Memory B cell (primary cell): Measurements from ENCODE around the gene GNB5.

Experiments used
- ATAC-seq: fragments of 150-1000 bp; cut with Tn5 transposase; 2 replicates; pipeline ENCODE4 v1.10.0; 2021; ENCODE audit warnings: low read depth, mild to moderate bottlenecking, moderate library complexity
- DNase-seq, 2 donors: peaks; one replicate each; pipeline ENCODE4 v3.0.0; 2022; ENCODE audit warnings: low spot score in 2 of 2
- H3K27ac Mint-ChIP-seq: one replicate; pipeline ENCODE4 v1.8.0; 2022; ENCODE audit warnings: mild to moderate bottlenecking, moderate library complexity, mixed read lengths
- H3K27me3 Mint-ChIP-seq: one replicate; pipeline ENCODE4 v1.8.0; 2022; ENCODE audit warnings: mixed read lengths
- H3K36me3 Mint-ChIP-seq: one replicate; pipeline ENCODE4 v1.8.0; 2022; ENCODE audit warnings: mild to moderate bottlenecking, mixed read lengths
- H3K4me1 Mint-ChIP-seq: one replicate; pipeline ENCODE4 v1.8.0; 2022; ENCODE audit warnings: mixed read lengths
- H3K4me3 Mint-ChIP-seq: one replicate; pipeline ENCODE4 v1.8.0; 2022; ENCODE audit warnings: mild to moderate bottlenecking, moderate library complexity, mixed read lengths
- H3K9me3 Mint-ChIP-seq: one replicate; pipeline ENCODE4 v1.8.0; 2022; ENCODE audit warnings: mixed read lengths

Gene GNB5

DNA sequence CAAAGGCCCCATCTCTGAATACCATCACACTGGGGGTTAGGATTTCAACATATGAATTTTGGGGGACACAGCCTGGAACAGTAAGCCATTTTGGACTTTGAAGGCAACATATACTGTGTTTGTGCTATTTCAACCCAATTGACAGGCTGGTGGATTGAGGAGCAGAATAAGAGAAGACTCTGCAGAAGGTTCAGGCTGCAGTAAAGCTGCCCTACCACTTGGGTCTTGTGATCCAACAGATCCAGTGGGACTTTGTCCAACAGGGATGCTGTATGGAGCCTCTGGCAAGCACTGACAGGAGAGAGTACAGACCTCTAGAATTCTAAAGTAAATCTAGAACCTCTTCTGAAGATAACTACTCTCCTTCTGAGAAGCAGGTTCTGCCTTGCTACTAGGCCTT lies 77.5 kb downstream of the GNB5 start:
- H3K36me3 Mint-ChIP-seq: peaks cover under 1% of the 10 kb centered on the region
- no peak for DNase-seq
- peaks cover 2% of the 10 kb centered on the region for H3K27me3 Mint-ChIP-seq
- peak overlapping the region; percentile 47 for H3K4me3 Mint-ChIP-seq
- H3K27ac Mint-ChIP-seq: no peak overlapping the region
- no peak for ATAC-seq
- H3K4me1 Mint-ChIP-seq: peaks cover 17% of the 10 kb centered on the region
- H3K9me3 Mint-ChIP-seq: no peaks in the 10 kb centered on the region

DNA sequence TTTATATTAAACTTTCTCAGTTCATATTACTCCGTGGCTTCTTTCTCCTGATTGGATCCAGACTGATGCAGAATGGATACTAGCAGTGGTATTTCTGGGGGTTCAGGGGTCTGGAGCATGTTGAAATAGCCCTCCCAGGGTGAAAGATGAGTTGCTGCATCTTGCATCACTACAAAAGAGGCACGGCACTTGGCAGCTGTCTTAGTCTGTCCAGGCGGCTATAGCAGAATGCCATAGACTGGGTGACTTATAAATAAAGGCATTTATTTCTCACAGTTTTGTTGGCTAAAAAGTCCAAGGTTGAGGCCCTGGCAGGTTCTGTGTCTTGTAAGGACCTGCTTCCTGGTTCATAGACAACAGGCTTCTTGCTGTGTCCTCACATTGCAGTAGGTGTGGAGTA lies 78.0 kb downstream of the GNB5 start:
- no peak for DNase-seq
- peaks cover 19% of the 10 kb centered on the region for H3K4me1 Mint-ChIP-seq
- no peaks in the 10 kb centered on the region for H3K36me3 Mint-ChIP-seq
- peak overlapping the region; percentile 28 for H3K27ac Mint-ChIP-seq
- ATAC-seq: no peak
- peak overlapping the region; percentile 47 for H3K4me3 Mint-ChIP-seq
- no peaks in the 10 kb centered on the region for H3K9me3 Mint-ChIP-seq
- peaks cover 2% of the 10 kb centered on the region for H3K27me3 Mint-ChIP-seq

- Mint-ChIP-seq H3K27me3 (peaks cover 2% of the 10 kb centered on the region), H3K9me3 (no peaks in the 10 kb centered on the region), H3K36me3 (no peaks in the 10 kb centered on the region), H3K4me1 (peaks cover 17% of the 10 kb centered on the region), H3K27ac (peak overlapping the region; percentile 74), H3K4me3 (peak overlapping the region; percentile 84)
- peak; percentile 81 for ATAC-seq
- peak; percentile 44 to 54 for DNase-seq
Observed at GRCh38 chr15:52112203-52112750, 78.9 kb downstream of the GNB5 start.

DNA sequence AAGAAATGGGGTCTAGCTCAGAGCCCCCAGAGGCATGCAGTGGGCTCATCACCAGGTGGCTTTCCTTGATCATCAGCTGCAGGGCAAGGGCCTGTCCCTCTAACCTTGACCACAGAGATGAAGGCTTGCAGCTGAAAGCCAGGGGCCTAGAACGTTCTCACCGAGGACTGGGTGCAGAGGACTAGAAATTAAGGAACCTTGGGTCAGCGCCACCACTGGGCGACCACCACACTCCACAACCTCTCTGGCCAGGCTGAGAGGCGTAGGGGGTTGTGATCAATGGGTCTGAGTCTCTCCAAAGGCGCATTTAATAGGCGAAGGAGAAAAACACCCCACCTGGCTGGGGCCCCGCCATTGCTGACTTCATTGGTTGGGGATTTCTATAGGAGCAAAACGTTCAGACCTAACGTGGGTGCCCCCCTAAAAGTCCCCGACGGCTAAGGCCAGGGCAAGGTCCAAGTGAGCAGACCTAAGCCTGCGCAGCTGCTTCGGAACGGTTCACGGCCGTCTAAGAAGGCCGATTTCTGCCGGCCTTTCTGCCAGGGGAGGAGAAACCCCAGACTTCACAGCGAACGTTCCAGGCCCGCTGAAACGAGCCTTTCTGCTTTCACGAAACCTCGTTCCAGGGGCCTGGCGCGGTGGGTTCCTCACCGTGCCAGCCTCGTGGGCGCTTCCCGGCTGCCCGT lies 79.5 kb downstream of the GNB5 start:
- H3K27me3 Mint-ChIP-seq: peaks cover 2% of the 10 kb centered on the region
- H3K4me1 Mint-ChIP-seq: peaks cover 17% of the 10 kb centered on the region
- peak overlapping the region; percentile 84 for H3K4me3 Mint-ChIP-seq
- DNase-seq: no peak
- no peaks in the 10 kb centered on the region for H3K36me3 Mint-ChIP-seq
- ATAC-seq: peak; percentile 18
- H3K27ac Mint-ChIP-seq: peak overlapping the region; percentile 74
- no peaks in the 10 kb centered on the region for H3K9me3 Mint-ChIP-seq

GRCh38 chr15:52109559-52110451 lies 81.4 kb downstream of the GNB5 start:
- H3K27ac Mint-ChIP-seq: peak overlapping the region; percentile 26
- DNase-seq (no peak), ATAC-seq (peak; percentile 56)
- no peak overlapping the region for H3K4me3 Mint-ChIP-seq
- no peaks in the 10 kb centered on the region for H3K9me3 Mint-ChIP-seq
- peaks cover 2% of the 10 kb centered on the region for H3K27me3 Mint-ChIP-seq
- H3K4me1 Mint-ChIP-seq: peaks cover 19% of the 10 kb centered on the region
- H3K36me3 Mint-ChIP-seq: no peaks in the 10 kb centered on the region

GRCh38 chr15:52107238-52107637 lies 84.0 kb downstream of the GNB5 start:
- peaks cover 34% of the 10 kb centered on the region for H3K4me1 Mint-ChIP-seq
- H3K4me3 Mint-ChIP-seq: no peak overlapping the region
- H3K36me3 Mint-ChIP-seq: no peaks in the 10 kb centered on the region
- peaks cover 2% of the 10 kb centered on the region for H3K27me3 Mint-ChIP-seq
- DNase-seq (no peak), ATAC-seq (no peak)
- no peak overlapping the region for H3K27ac Mint-ChIP-seq
- no peaks in the 10 kb centered on the region for H3K9me3 Mint-ChIP-seq

GRCh38 chr15:52106641-52107040 lies 84.6 kb downstream of the GNB5 start:
- DNase-seq (no peak), ATAC-seq (no peak)
- H3K36me3 Mint-ChIP-seq: peaks cover 1% of the 10 kb centered on the region
- peaks cover 1% of the 10 kb centered on the region for H3K9me3 Mint-ChIP-seq
- H3K4me3 Mint-ChIP-seq: no peak overlapping the region
- peaks cover 2% of the 10 kb centered on the region for H3K27me3 Mint-ChIP-seq
- no peak overlapping the region for H3K27ac Mint-ChIP-seq
- H3K4me1 Mint-ChIP-seq: peaks cover 39% of the 10 kb centered on the region

DNA sequence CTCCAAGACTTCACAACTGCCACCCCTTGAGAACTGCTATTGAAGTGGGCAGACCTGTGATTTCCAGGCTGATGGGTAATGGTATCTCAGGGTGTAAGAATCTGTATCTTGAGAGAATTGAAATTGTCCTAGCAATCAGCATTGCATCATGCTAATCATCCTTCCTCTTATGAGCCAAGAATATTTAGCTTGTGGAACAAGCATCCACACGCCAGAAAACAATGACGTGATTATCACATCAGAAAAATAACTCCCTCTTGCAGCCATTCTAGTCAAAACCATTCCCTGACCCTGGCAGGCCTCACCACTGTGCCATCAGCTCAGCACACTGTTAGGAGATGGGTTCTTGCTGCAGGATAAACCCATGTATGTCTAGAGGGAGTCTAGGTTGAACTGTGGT lies 85.3 kb downstream of the GNB5 start:
- no peak overlapping the region for H3K4me3 Mint-ChIP-seq
- no peak for DNase-seq
- H3K27ac Mint-ChIP-seq: no peak overlapping the region
- H3K4me1 Mint-ChIP-seq: peaks cover 39% of the 10 kb centered on the region
- peaks cover 1% of the 10 kb centered on the region for H3K36me3 Mint-ChIP-seq
- ATAC-seq: no peak
- H3K9me3 Mint-ChIP-seq: peaks cover 1% of the 10 kb centered on the region
- peaks cover 2% of the 10 kb centered on the region for H3K27me3 Mint-ChIP-seq

DNA sequence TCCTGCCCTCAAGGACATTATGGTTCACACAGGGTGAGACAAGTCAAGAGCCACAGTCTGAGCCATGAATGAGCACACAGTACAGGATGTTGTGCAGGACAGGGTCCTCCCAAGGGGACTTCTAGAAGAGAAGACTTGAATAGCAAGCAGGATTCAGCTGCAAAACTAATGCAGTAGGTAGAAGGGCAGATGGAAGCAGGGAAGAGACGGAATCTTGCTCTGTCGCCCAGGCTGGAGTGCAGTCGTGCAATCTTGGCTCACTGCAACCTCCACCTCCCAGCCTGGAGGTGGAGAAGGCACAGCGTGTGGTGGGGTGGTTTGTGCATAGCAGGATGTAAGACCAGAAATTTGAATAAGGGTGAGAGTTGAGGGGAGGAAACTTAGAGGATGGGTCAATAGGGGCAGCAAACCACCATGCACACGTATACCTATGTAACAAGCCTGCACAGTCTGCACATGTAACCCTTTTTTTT lies 86.6 kb downstream of the GNB5 start:
- Mint-ChIP-seq H3K27ac (no peak overlapping the region), H3K4me1 (peaks cover 33% of the 10 kb centered on the region), H3K27me3 (peaks cover 2% of the 10 kb centered on the region), H3K9me3 (peaks cover 1% of the 10 kb centered on the region), H3K36me3 (peaks cover 1% of the 10 kb centered on the region), H3K4me3 (peak overlapping the region; percentile 43)
- DNase-seq (no peak), ATAC-seq (no peak)

DNA sequence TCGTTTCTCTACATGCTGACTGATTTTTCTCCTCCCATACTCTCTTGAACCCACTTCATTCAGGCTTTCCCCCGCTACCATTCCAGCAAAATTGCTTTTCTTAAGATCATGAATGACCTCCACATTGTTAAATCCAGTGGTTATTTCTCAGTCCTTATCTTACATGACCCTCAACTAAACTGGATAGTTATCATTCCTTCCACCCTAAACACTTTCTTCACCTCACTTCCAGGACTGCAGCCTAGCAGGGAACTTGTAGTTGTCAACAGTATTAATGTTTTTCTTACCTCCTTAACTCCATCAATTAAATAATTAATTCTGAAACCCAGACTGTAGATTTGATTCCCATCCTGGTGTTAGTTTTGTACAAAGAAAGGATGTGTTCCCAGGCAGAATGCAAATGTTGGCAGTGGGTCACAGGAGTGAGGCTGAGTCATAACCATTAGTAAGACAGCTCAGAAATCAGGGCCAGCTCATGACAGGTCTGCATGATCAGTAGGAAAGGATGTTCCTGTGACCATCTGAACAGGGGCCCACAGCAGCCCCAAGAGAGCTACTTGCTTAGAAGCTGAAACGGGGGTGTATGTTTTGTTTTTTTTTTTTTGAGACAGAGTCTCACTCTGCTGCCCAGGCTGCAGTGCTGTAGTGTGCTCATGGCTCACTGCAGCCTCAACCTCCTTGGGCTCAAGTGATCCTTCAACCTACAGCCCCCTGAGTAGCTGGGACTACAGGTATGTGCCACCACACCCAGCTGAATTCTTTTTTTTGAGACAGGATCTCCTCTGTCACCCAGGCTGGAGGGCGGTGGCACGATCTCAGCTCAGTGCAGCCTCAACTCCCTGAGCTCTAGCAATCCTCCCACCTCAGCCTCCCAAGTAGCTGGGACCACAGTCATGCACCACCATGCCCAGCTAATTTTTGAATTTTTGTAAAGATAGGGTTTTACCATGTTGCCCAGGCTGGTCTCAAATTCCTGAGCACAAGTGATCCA lies 87.7 kb downstream of the GNB5 start:
- ATAC-seq: no peak
- DNase-seq: no peak
- H3K36me3 Mint-ChIP-seq: peaks cover 1% of the 10 kb centered on the region
- no peaks in the 10 kb centered on the region for H3K27me3 Mint-ChIP-seq
- peaks cover 1% of the 10 kb centered on the region for H3K9me3 Mint-ChIP-seq
- peaks cover 26% of the 10 kb centered on the region for H3K4me1 Mint-ChIP-seq
- no peak overlapping the region for H3K27ac Mint-ChIP-seq
- H3K4me3 Mint-ChIP-seq: no peak overlapping the region

DNA sequence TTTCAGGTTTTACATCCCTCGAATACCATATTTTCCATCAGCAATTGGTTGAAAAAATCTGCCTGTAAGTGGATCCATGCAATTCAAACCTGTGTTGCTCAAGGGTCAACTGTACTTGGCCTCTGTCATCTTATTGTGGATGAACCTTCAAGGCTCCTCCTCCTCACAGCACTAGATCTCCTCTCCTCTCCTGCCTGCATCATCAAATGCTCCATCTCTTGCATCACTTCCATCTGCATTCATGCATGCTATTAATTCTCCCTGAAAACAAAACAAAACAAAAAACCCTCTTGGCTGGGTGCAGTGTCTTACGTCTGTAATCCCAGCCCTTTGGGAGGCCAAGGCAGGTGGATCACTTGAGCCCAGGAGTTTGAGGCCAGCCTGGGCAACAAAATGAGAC lies 88.7 kb downstream of the GNB5 start:
- no peak overlapping the region for H3K27ac Mint-ChIP-seq
- ATAC-seq (no peak), DNase-seq (no peak)
- peaks cover 26% of the 10 kb centered on the region for H3K4me1 Mint-ChIP-seq
- H3K9me3 Mint-ChIP-seq: peaks cover 1% of the 10 kb centered on the region
- H3K4me3 Mint-ChIP-seq: peak overlapping the region; percentile 15
- peaks cover 1% of the 10 kb centered on the region for H3K36me3 Mint-ChIP-seq
- no peaks in the 10 kb centered on the region for H3K27me3 Mint-ChIP-seq

GRCh38 chr15:52101542-52102323 lies 89.5 kb downstream of the GNB5 start:
- peak; percentile 86 for ATAC-seq
- H3K36me3 Mint-ChIP-seq: peaks cover 1% of the 10 kb centered on the region
- peaks cover 1% of the 10 kb centered on the region for H3K9me3 Mint-ChIP-seq
- no peaks in the 10 kb centered on the region for H3K27me3 Mint-ChIP-seq
- H3K27ac Mint-ChIP-seq: no peak overlapping the region
- DNase-seq: no peak
- peaks cover 25% of the 10 kb centered on the region for H3K4me1 Mint-ChIP-seq
- no peak overlapping the region for H3K4me3 Mint-ChIP-seq
